GM19324 (cell line): Measurements from ENCODE around the gene RNF141.

Source experiments
- ATAC-seq: cut with Tn5 transposase; IDR thresholded peaks from one replicate; pipeline ENCODE4 v1.9.1; 2021; ENCODE audit warnings: mild to moderate bottlenecking, moderate library complexity; ENCODE audit not compliant: unreplicated experiment, low FRiP score

Gene RNF141

GRCh38 chr11:10486161-10486840, 54.7 kb downstream of the RNF141 start:
- ATAC-seq, result no peak

GRCh38 chr11:10485646-10486045, 55.3 kb downstream of the RNF141 start:
- no peak for ATAC-seq

- ATAC-seq, result no peak
Observed at GRCh38 chr11:10484461-10485180, 56.4 kb downstream of the RNF141 start.

- no peak for ATAC-seq
Observed at GRCh38 chr11:10483584-10483983, 57.4 kb downstream of the RNF141 start.

GRCh38 chr11:10483174-10483573, 57.8 kb downstream of the RNF141 start:
- no peak for ATAC-seq

GRCh38 chr11:10481560-10482349, 59.2 kb downstream of the RNF141 start:
- ATAC-seq, result no peak

- ATAC-seq, result no peak
Observed at GRCh38 chr11:10480760-10481159, 60.2 kb downstream of the RNF141 start.

GRCh38 chr11:10480026-10480425, 61.0 kb downstream of the RNF141 start:
- ATAC-seq, result no peak

GRCh38 chr11:10478574-10479550, 62.1 kb downstream of the RNF141 start:
- ATAC-seq, result no peak

- ATAC-seq, result no peak
Observed at GRCh38 chr11:10478066-10478465, 62.9 kb downstream of the RNF141 start.

GRCh38 chr11:10477690-10478046, 63.3 kb downstream of the RNF141 start:
- no peak for ATAC-seq

GRCh38 chr11:10476927-10477689, 63.9 kb downstream of the RNF141 start:
- ATAC-seq, result no peak

- ATAC-seq, result no peak
Observed at GRCh38 chr11:10476342-10476741, 64.6 kb downstream of the RNF141 start.

GRCh38 chr11:10474551-10474950, 66.4 kb downstream of the RNF141 start:
- no peak for ATAC-seq

- ATAC-seq, result no peak
Observed at GRCh38 chr11:10473371-10473770, 67.6 kb downstream of the RNF141 start.

- ATAC-seq, result no peak
Observed at GRCh38 chr11:10462746-10463300, 78.2 kb downstream of the RNF141 start.
